Fibroblast of skin of right biceps (primary cell): ENCODE measurements around the gene SEMA3D.

Experiments used
- DNase-seq: peaks from one replicate; pipeline ENCODE4 v3.0.0-alpha.2; 2013

Gene SEMA3D

GRCh38 chr7:85186521-85187241 lies at the start of gene SEMA3D:
TSS of gene SEMA3D (minus strand) at chr7:85187056. CDS start at chr7:85121891, 65,165 bp downstream.
- DNase-seq = peak; percentile 86

GRCh38 chr7:85234730-85235129 lies 47.9 kb upstream of the SEMA3D start:
- no peak for DNase-seq

GRCh38 chr7:85232068-85232467 lies 45.2 kb upstream of the SEMA3D start:
- DNase-seq = no peak

GRCh38 chr7:85230623-85231022 lies 43.8 kb upstream of the SEMA3D start:
- DNase-seq = no peak

GRCh38 chr7:85229544-85229943 lies 42.7 kb upstream of the SEMA3D start:
- DNase-seq = peak; percentile 14

GRCh38 chr7:85226361-85227085 lies 39.7 kb upstream of the SEMA3D start:
- DNase-seq = peak; percentile 73

- DNase-seq = peak; percentile 20
Observed at GRCh38 chr7:85224171-85224570, 37.3 kb upstream of the SEMA3D start.

- DNase-seq = peak; percentile 18
Observed at GRCh38 chr7:85222522-85222921, 35.7 kb upstream of the SEMA3D start.

- DNase-seq = no peak
Observed at GRCh38 chr7:85221796-85222195, 34.9 kb upstream of the SEMA3D start.

GRCh38 chr7:85220651-85221050 lies 33.8 kb upstream of the SEMA3D start:
- no peak for DNase-seq

GRCh38 chr7:85220023-85220422 lies 33.2 kb upstream of the SEMA3D start:
- DNase-seq = no peak

GRCh38 chr7:85217085-85217484 lies 30.2 kb upstream of the SEMA3D start:
- DNase-seq = no peak

- DNase-seq = no peak
Observed at GRCh38 chr7:85215098-85215497, 28.2 kb upstream of the SEMA3D start.

GRCh38 chr7:85213500-85213899 lies 26.6 kb upstream of the SEMA3D start:
- no peak for DNase-seq

GRCh38 chr7:85205754-85206153 lies 18.9 kb upstream of the SEMA3D start:
- no peak for DNase-seq

GRCh38 chr7:85204496-85204895 lies 17.6 kb upstream of the SEMA3D start:
- DNase-seq = no peak

- no peak for DNase-seq
Observed at GRCh38 chr7:85204061-85204460, 17.2 kb upstream of the SEMA3D start.

GRCh38 chr7:85201209-85201608 lies 14.4 kb upstream of the SEMA3D start:
- no peak for DNase-seq

GRCh38 chr7:85196696-85197095 lies 9.8 kb upstream of the SEMA3D start:
- DNase-seq = peak; percentile 34

GRCh38 chr7:85191383-85191782 lies 4.5 kb upstream of the SEMA3D start:
- DNase-seq = peak; percentile 30

- DNase-seq = peak; percentile 59
Observed at GRCh38 chr7:85186083-85186520, 754 bp downstream of the SEMA3D start.

- DNase-seq = peak; percentile 83
Observed at GRCh38 chr7:85185424-85186082, 1.3 kb downstream of the SEMA3D start.

GRCh38 chr7:85184599-85185423 lies 2.0 kb downstream of the SEMA3D start:
- DNase-seq = peak; percentile 76
